ENCODE measurements around the gene ADAMTSL1.

The ADAMTSL1 gene

DNA sequence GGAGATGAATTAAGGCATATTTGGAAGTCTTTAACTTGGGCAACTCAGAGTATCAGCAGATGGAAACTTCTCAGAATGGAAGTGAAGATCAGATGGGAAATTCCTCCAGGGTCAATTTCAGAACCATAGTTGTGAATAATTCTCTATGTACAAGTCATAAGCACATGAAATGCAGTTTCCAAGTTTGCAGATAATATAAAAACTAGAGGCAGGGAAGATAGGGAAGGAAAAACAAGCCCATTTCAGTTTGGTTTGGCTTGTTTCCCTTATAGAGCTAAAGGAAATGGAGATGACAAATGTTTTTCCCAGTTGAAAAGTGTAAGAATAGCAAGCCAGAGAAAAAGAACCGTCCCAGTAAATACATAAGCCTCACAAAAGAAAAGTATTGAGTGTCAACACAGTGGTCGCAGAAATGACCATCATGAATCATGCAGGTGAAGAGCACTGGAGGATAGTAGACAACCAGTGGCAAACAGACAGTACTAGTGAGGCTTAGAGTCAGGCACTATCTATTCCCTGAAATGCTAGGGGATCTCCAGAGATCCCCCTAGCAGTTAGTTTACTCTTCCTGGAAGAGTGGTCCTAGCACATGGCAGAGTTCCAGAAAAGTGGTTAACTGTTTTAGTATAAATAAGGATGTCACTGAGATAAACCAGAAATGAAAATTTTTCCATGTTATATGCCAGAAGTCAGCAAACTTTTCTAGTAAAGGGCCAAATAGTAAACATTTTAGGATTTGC lies 313.1 kb downstream of the ADAMTSL1 start:
- DNase-seq = no peak

DNA sequence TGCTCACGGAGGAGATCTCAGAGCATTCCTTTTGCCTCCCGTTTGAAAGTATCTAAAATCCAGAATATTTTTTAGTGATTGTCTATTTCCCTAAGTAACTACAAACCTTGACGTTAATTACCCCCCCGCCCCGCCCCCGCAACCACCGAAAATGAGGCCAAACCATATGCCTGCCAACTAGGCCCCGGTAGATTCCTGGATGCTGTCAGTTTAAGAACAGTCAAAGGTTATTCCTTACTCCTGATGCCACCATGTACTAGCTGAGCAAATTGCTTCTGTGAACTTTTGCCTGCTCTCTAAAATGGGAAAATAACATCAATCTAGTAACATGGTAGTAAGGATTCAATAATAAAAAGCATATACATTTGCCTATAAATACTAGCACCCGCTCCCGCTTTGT lies 314.3 kb downstream of the ADAMTSL1 start:
- DNase-seq = no peak

DNA sequence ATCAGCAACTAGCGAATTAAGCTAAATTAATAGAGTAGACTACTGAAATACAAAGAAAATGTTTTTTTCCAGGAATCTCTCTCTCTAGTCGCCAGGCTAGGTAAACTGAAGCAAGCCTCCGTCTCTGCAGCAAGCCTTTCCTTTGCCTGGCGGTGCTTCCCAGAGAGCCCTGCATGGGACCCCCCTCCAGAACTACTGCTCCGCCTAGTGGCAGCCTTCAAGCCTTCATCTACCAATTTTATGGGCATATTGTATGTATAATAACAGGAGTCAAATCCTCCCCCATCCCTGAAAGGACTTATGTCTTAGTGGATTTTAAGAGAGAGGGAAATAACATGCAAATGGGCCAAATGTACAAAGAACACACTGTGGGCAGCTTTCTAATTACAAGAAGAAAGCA lies 317.1 kb downstream of the ADAMTSL1 start:
- no peak for DNase-seq

DNA sequence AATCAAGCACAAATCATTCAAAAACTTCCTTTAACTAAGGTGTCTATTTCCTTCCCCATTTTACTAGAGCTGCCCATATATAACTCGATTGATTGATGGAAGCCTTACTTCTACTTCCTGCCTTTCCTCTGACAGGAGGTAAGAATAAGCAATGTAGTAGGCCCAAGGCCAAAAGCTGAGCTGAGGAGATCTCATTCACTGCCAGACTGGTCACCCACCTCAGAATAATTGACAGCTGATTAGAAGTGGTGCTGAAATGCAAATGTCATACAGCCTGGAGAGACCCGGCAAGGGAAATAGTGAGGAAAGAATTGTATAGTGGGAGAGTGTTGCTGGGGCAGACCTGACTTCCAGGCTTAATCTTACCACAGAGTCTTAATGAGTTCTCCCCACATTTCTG lies 319.2 kb downstream of the ADAMTSL1 start:
- DNase-seq = no peak

DNA sequence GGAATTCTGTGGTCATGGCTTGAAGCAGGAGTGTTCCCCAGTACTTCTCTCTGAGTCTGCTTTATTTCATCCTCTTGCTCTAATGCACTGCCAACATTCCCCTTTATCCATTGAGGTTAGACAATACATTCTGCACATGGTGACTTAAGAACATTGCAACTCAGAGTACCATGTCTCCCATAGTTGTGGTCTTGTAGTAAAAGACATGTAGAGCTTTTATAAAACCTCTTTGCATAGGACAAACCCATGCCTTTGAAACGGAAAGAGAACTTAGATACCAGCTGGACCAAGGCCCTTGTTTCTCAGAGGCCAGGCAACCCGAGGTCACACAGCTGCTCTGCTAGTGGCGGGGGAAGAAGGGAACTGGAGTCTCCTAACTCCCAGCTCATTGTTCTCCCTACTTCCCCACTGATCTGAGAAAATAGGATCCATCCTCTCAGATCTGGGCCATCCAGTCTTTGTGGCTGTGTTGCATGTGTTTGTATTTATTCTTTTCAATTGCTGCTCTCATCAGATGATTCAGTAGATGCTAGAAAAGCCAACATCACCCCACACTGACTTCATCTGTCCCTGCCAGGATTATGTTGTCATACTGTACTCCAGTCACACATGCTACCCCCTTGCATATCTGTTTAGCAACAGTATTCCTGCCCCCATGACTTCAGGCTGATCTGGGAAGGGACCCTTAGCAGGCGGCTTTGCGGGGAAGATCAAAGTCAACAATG lies 322.2 kb downstream of the ADAMTSL1 start:
- no peak for DNase-seq

DNA sequence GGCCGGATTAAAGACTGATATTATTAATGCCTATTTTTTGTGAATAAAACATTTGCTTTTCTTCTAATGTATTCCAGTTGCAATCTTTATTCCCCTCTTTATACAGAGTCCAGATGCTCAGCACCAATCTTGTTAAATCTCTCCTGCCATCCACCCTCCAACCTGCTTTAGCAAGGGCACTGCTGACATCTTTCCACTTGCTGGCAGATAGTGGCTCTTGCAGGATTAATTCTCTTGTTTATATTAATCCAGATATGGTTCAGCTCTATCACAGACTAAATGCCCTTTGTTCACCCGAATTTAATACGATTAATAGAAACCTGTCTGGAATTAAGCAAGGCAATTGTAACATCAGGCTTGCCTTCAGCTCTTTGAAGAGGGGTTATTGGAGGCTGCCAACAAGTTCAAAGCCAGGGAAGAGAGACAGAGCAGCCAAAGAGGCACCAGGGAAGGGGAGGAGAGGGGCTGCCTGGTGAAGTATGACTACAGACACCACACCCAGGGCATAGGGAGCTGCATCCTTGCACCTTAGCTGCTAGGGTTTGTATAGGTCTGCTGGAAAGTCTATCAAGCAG lies 322.8 kb downstream of the ADAMTSL1 start:
- DNase-seq = no peak

DNA sequence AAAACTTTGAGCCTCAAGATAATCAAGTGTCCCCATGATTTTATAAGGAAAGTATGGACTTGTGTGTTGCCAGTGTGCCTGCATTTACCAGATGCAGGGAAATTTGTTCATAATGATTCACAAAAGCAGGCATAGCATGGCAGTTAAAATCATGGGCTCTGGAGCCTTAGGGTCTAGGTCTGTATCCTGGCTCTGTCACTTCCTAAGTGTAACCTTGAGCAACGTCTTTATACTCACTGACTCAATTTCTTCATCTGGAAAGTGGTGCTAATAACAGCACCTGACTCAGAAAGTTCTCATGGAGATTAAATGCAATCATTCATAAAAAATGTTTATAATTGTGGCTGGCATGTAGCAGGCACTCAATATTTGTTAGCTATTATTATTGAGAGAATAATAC lies 324.2 kb downstream of the ADAMTSL1 start:
- DNase-seq = no peak

DNA sequence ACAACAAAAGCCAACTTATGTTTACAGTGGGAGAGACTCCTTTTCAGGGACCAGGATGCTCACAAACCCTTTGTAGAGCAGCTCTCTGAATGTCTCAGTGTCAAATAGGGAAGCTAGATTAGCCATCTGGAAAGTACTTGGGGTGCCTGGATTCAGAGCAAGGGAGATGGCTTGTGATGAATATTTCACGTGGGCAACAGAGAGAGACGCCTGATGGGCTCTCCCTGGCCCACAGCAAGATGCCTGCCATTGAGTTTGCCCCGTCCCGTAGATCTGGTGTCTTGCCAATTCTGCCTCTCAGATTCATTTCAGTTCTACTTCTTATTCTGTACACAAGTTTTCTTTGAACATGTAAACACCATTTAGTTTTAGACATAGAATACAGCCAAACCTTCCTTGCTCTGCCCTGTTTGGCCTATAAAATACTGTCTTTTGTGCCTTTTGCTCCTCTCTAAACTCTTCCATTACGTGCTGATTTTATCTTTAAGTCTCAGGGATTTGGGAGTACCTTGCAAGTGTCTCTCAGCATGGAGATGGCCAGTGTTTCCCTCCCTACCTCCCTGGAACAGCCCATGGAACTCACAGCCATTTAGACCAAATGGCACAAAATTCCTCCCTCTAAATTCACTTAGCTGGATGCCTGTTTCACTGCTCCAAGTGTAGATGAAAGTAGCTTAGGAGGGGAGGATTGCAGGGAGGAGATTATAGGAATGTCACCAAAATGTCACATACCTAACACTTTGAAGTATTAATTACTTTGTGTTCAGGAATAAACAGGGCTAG lies 324.7 kb downstream of the ADAMTSL1 start:
- no peak for DNase-seq

DNA sequence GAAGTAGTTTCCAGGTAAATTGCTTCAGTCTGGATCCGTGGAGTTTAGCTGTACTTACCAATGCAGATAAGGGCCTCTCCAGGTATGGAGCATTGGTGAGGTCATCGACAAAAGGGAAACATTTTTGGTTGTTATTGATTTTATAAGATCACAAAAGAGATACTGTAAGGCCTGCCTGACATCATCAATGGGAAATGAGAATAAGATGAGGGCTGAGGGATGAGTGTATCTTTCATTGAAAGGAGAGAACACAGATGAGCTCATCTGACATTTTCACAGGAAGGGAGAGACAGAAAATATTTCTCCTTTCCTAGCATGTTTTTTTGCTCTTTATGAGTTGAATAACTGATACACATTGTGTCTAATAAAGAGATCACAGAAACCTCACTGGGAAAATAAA lies 325.5 kb downstream of the ADAMTSL1 start:
- no peak for DNase-seq

DNA sequence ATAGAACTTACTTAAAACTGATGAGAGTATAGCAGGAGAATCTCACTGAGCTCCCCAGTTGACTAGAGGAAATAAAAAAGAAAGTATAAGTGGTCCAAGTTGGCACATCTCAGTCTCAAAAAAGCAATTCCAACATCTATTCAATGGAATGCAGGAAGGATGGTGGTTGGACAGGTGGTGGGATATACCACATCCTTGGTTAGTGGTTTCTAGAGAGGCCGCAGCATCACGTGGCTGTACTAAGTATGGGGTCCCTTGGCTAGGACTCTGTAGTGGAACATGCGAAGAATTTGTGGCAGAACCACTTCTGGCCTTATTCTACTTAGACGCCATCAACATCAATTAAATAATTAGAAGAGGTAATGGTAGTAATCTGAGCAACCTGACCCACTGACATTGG lies 326.6 kb downstream of the ADAMTSL1 start:
- DNase-seq = no peak

DNA sequence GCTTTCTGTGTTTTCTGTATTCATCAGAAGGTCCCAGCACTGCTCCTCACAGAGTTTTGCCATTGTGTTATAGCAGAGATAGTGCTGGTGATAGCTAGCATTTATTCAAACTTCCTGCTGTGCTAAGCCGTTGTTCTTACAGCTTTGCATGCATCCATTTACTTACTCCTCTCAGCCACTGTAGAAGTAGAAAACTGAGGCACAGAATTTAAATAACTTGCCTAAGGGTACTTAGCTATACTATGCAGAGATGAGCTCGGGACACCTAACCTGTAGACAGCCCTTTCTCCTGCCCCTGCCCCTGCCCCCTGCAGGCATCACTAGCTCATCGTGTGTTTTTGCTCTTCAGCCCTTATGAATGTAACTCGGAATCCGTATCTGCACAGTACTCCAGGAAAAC lies 331.4 kb downstream of the ADAMTSL1 start:
- no peak for DNase-seq

DNA sequence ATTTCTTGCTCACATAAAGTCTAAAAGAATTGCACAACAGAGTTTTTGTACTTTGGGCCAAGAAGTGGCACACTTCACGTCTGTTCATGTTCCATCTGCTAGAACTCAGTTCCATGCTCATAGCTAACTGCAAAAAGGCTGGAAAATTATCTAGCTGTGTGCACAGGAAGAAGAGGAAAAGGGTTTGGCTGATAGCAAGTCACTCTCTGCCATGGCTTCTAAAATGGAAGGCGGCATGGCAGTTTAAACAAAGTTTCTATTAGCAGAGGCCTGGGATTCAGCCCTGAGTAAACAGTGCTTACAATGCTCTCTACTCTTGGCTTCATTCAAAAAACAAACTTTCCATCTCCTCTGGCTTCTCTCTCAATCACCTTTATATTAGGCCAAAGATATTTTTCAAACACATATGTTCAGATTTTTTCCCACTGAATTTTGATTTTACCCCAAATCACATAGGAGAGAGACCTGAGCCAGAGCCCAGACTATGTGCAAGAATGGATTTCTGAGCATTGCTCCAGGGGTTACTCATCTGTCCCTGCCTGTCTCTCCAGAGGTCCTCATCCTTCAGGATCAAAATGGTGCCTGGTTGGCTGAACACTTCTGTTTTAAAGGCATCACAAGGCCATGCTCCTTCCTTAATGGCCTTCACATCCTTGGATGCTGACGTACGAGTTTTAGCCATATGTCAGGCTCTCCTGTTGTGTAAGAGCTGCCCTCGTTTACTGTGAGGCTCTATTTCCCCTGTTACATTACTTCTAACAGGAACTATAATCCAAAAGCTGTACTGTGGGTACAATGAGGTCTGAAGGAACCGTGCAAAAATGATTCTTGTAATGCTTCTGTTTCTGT lies 332.5 kb downstream of the ADAMTSL1 start:
- DNase-seq = no peak

DNA sequence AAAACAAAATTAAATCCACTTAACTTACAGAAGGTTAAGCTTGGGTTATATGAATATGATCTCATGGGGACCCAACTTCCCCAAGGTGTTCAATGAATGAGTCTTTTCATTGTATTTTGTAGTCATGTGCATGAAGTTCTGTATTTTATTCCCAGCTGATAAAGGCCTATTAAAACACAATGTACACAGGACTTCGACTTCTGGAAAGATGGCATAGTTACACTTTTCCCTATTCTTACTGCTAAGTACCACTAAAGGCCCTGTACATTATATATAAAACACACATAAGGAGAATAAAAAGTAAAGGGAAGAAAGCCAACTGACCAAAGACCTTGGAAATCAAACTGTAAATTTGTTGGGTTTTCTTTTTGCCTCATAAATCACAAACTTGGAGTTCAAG lies 336.6 kb downstream of the ADAMTSL1 start:
- no peak for DNase-seq

DNA sequence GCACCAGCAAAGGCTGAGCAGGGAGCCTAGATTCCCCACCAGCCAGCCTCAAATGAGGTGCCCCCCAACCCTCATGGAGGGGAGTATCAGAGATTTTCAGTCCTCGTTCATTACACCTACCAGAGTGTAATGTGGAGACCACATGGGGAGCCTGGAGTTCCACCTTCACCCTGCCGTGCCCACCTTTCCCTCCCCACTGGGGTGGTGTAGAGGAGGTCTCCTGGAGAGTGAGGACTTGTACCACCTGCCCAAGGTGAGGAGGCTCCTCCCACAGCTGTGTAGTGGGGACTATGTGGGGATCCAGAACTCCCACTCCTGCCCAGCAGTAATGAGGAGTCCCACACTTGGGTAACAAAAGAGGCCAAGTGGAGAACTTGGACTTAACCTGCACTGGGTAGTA lies 337.2 kb downstream of the ADAMTSL1 start:
- DNase-seq = no peak

DNA sequence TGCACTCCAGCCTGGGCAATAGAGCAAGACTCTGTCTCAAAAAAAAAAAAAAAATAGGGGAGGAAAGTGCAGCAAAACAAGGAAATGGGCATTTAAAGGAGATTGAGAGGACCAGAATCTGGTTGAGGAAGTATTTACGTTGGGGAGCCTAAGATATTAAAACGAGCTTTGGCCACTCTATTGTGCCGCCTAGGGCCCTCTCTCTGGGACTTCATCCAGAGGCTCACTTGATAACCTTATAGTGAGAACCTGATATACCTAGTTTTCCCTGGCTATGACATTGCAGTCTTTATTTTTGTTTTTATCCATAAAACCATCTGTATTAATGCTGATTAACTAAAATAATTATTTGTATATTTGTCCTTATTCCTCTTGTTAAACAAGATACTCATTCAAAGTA lies 345.5 kb downstream of the ADAMTSL1 start:
- DNase-seq = no peak

DNA sequence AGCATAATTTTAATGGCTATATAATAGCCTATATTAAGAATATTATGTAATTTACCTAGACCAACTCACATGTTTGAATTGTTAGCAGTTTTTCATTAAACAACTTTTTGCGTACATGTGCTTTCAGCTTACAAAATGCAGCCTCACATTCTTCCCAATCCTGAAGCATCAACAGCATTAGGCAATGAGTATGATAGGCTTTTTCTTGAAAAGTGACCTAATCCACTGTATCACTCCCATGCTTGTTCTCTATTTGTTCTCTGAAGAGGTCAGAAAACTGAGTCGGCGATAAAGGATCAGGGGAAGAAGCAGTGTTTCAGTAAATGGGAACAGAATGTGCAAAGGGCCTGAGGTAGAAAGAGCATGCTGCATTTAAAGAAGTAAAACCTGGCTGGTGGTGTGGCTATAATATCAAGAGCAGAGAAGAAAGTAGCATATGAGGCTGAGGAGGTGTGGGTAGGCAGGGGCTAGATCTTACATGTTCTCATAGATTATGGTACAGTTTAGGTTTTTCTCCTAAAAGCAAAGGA lies 346.7 kb downstream of the ADAMTSL1 start:
- DNase-seq = no peak

DNA sequence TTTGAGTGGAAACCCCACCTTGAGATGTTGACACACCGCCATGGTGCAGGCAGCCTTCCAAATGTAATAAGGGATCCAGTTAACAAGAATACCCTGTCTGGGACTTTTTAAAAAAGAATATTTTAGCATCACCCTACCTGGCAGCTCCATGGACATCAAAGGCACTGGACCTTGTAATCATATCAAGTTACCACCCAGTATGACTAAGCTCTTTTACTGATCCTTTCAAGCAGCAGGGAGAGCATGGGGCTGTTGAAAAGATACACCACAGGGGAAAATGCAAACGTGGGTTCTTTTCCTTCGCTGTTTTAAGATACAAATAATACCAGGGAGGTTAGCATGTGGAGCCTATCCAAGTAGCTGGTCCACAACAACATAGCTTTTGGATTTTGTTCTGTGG lies 347.8 kb downstream of the ADAMTSL1 start:
- no peak for DNase-seq

DNA sequence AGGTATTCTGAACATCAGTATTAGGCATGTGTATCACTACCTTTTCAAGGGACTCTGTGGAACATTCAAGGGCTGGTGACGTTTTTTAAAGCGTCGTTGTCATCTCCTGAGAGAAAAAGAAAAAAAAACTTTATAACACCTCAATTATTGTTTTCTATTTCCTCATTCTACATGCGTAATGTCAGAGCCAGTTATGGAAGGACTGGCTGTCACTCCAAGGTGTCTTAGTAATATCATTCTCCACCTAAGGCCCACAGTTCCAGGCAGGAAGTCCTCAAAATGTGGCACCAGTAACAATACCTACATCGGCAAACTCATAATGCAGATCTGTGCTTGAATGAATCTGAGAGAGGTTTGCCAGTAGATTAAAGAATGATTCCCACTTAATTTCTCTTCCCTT lies 348.9 kb downstream of the ADAMTSL1 start:
- no peak for DNase-seq

DNA sequence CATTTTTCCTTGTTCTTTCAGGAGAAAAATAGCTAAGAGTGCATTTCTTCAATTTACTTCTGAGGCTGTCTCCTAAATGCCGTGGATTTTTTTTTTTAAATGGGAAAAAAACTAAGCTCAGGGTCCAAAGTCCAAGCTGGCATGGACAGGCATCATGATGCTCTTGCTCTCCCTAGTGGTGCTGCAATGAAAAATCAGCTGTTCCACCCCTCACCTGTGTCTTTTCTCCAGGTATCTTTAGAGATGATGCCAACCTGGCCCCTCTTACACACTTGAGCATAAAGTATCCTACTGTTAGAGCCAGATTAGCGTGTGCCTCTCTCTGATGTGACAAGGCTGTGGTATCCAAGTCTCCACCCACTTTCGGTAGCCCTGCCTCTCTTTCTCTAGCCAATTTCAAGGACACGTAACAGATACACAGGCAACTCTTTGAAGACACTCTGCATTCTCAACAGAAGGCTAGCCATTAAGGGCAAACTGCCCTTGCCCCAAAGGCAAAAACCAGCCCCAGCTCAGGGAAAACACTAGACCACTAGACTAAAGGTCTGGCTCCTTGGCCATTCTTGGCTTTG lies 350.2 kb downstream of the ADAMTSL1 start:
- DNase-seq = no peak

DNA sequence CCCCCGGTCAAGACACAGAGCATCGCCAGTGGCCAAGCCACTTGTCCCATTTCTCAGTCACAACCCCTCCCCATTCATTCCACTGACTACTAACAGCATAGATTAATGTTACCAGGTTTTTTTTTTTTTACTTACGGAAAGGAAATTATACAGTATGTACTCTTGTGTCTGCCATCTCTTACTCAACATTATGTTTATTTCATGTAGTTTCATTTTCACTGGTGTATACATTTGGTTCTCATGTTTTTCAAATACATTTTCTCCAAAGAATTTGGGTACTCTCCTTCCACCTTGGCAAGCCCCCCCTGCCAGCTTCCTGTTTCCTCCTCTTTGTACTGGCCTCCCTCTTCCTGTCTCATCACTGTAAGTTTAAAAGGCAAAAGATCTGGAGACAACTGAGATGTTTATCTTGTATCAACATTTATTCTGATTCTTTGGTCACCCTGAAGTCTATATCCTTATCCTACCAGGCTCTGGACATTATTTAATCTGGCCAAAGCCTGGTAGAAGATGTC lies 351.8 kb downstream of the ADAMTSL1 start:
- no peak for DNase-seq

DNA sequence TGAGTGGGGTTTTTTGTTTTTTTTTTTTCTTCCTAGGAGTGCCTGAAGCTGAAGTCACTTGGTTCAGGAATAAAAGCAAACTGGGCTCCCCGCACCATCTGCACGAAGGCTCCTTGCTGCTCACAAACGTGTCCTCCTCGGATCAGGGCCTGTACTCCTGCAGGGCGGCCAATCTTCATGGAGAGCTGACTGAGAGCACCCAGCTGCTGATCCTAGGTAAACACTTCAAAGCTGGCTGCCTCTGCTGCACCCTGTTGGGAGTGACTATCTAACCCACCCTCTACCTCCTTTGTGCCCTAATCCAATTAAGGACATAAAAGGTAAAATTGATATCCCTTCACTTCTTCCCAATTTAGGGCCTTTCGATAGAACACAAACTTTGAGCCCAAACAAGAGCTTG lies 352.3 kb downstream of the ADAMTSL1 start:
- DNase-seq = no peak

DNA sequence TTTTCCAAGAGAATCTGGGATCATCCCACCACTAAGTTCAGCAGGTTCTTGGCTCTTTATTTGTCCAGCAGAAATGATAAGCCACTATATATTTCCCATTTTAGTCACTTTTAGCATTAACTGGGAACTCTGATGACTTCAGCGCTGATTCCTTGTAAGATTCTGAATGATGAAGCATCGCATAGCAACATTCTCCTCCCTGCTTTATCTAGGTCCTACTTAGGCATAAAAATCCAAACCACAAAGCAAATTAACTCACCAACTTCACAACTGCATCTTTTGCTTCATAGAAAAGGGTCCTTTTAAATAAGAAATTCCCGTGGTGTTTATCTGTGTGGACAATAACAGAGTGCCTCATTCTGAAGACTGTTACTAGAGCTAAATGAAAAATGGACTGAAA lies 355.1 kb downstream of the ADAMTSL1 start:
- no peak for DNase-seq
